K562 (cell line): ENCODE data around the gene DGCR8. TPM values are rescaled to one million over a fixed set of nuclear protein-coding genes. Genes with fewer than 3 reads are reported as not detected.

Source experiments
- CGGBP1 ChIP-seq: fragments of 250-450 bp; sonication (Bioruptor Pico); IDR thresholded peaks from 2 replicates; pipeline ENCODE4 v1.9.0; 2021; ENCODE audit warnings: mild to moderate bottlenecking
- PBX2 ChIP-seq, 2 experiments: IDR thresholded peaks in 1 of 2; conservative IDR thresholded peaks in 1 of 2; 2 replicates each; pipeline ENCODE4 v1.6.1; 2016; ENCODE audit warnings: low read depth in 2 of 2, mild to moderate bottlenecking in 1 of 2, missing compliant biosample characterization in 1 of 2, missing genetic modification characterization in 1 of 2, moderate library complexity in 1 of 2
- RHOXF2B ChIP-seq: fragments of 250-450 bp; sonication (Bioruptor Pico); conservative IDR thresholded peaks from 2 replicates; pipeline ENCODE4 v1.5.1; 2021
- ZNF12 ChIP-seq: sonication (generic); formaldehyde crosslinking; IDR thresholded peaks from 2 replicates; pipeline ENCODE4 v1.4.0; 2020; ENCODE audit warnings: mild to moderate bottlenecking, missing genetic modification reagents
- ZNF274 ChIP-seq: IDR thresholded peaks from 2 replicates; pipeline ENCODE4 v1.6.1; 2011; ENCODE audit warnings: low read depth, mild to moderate bottlenecking, low read length, moderate library complexity, borderline replicate concordance
- polyA plus RNA-seq, 8 experiments: library from polyadenylated mRNA; depleted of rRNA in 4 of 8; stranded (reverse) in 5 of 8; unstranded in 3 of 8; fragments of >200 nt; fragmentation: Nextera tagmentation in 2 of 8; fragmentation: Illumina TruSeq in 1 of 8; extraction: Ambion mirVana in 2 of 8; extraction: Trizol in 1 of 8; gene quantifications; 2 replicates each; pipeline versions ENCODE4 v1.2.1 to v1.2.3, GENCODE V29; 2011 to 2014; ENCODE audit warnings: inconsistent platforms in 1 of 8, missing spikeins in 1 of 8
- total RNA-seq, 7 experiments: library from RNA; depleted of rRNA in 6 of 7; stranded (reverse); fragments of >200 nt in 6 of 7; fragmentation: Illumina TruSeq in 2 of 7; extraction: Trizol in 2 of 7; gene quantifications; 2 replicates each; pipeline versions ENCODE4 v1.2.1 to v1.2.3, GENCODE V29; 2011 to 2021; ENCODE audit warnings: low replicate concordance in 1 of 7
- TF ChIP-seq, protein P1 (sequence below), 2 experiments: fragments of 450-650 bp in 1 of 2; sonication (generic) in 1 of 2; formaldehyde crosslinking; conservative IDR thresholded peaks; 2 replicates each; pipeline versions ENCODE4 v1.4.0 to v1.8.1; 2020 to 2022; ENCODE audit warnings: mild to moderate bottlenecking in 1 of 2, missing genetic modification reagents in 1 of 2

DGCR8 gene
- total and polyA plus RNA-seq, 9 of the 15 experiments (the other 6 are each of a cell fraction or from before 2014, with no cell fraction given) = 5.9 to 144 (median 80.1) TPM

- TF ChIP-seq PBX2 (CRISPR knock-in tag; IDR thresholded peaks at IDR 0.05; ENCODE audit: low read depth) (no peak), PBX2 (tag; conservative IDR thresholded peaks at IDR 0.05; ENCODE audit: low read depth) (no peak), ZNF274 (no peak), RHOXF2B (CRISPR knock-in tag) (0 out of 2 replicates have a peak, but pooled peaks have one; percentile 63), ZNF12 (CRISPR knock-in tag) (peak; percentile 33; the same call in 1 of the 2 replicates), CGGBP1 (no peak)
- TF ChIP-seq, protein P1, sequence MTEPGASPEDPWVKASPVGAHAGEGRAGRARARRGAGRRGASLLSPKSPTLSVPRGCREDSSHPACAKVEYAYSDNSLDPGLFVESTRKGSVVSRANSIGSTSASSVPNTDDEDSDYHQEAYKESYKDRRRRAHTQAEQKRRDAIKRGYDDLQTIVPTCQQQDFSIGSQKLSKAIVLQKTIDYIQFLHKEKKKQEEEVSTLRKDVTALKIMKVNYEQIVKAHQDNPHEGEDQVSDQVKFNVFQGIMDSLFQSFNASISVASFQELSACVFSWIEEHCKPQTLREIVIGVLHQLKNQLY (CRISPR knock-in tag; conservative IDR thresholded peaks at IDR 0.05) = 0 out of 4 replicates have a peak, but pooled peaks of 1 of the 2 experiments have one; percentile 47
Observed at GRCh38 chr22:20153945-20154344, 73.9 kb downstream of the DGCR8 start (continued).
